ENCODE measurements around the gene ABAT.

Gene ABAT

DNA sequence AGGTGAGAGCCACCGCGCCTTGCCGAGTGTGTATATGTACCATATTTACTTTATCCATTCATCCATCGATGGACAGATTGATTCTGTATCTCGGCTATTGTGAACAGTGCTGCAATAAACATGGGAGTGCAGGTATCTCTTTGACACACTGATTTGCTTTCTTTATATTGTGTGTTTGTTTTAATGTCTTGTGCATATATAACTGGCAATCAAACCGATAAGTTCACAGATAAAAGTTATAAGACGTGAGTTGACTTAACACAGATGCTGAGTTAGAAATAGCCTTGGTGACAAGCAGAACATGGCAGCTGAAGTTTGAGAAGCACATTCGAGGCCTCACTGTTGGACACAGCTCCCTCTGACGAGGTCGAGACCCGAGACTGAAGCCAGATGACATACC, 99.8 kb downstream of the ABAT start:
- TF ChIP-seq CTCF (IDR thresholded peaks at IDR 0.05) = no peak

- TF ChIP-seq CTCF (IDR thresholded peaks at IDR 0.05) = no peak
These were observed 100.9 kb downstream of the ABAT start for GRCh38 chr16:8775359-8775758.

- no peak for TF ChIP-seq CTCF (IDR thresholded peaks at IDR 0.05)
These were observed 101.7 kb downstream of the ABAT start for GRCh38 chr16:8776129-8776584.

DNA sequence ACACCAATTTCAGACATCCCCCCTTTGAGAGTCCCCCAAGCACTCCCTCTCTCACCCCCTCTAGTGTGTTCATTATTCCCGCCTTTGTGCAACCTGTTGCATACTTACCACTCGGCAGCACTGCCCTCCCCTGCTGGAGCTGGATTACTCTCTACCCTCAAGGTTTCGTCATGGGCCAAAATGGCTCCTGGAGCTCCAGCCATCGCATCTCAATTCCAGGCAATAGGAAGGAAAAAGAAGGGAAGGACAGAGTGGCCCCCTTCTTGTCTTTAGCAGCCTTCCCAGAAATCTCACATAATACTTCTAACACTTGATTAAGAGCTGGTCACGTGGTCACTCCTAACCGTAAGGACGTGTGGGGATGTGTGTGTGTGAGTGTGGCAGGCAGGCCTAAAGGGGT, 102.8 kb downstream of the ABAT start:
- TF ChIP-seq CTCF (IDR thresholded peaks at IDR 0.05) = no peak

GRCh38 chr16:8781797-8782196, 107.4 kb downstream of the ABAT start:
- TF ChIP-seq CTCF (IDR thresholded peaks at IDR 0.05) = no peak

- TF ChIP-seq CTCF (IDR thresholded peaks at IDR 0.05) = no peak
These were observed 108.3 kb downstream of the ABAT start for GRCh38 chr16:8782673-8783072.

DNA sequence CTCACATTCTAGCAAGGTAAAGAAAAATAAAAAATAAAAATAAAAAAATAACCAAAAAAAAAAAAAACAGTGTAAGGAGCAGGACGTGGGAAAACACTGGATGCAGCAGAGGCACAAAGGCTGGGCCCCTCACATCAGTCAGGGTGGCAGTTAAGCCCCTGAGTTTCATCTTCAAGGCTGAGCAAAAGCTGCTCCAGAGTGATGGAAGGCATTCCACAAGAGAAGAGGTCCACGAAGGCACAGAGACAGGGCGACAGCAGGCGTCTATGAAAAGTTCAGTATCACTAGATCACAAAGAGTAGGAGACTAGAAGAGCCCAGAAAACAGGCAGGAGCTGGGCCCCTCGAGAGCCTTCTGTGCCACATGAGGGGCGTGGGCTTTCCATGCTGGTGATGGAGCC, 111.0 kb downstream of the ABAT start:
- TF ChIP-seq CTCF (IDR thresholded peaks at IDR 0.05) = no peak

DNA sequence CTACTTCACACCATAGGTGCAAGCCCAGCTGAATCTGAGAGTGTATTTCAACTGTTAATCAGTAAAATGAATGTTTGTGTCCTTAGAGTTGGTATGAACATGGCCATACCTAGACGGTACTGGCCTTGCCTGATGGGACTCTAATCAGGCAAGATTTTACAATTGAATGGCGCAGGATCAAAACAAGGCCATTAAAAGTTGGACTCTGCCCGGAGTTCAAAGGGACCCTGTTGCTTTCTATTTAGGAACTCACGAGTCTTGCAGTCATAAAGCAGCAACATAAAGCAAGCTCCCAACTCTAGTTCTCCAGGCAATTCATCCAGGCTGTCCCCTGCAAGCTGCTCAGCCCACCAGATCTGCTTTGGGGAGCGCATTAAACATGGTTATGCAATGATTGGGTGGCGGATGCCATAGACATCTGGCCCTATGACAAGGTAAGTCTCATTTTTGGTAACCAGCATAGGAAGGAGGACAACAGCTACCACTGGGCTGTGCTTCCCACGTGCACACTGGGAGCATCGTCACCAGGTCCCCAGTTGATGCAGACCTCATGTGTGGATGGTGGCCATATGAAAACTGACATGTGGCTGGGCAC, 114.3 kb downstream of the ABAT start:
- no peak for TF ChIP-seq CTCF (IDR thresholded peaks at IDR 0.05)
